DMS114 treated with DMSO at 0.1 percent for 48 hours (cell line): ENCODE data around the gene NEK6.

Experiments
- DNase-seq: peaks from one replicate; lab custom pipeline; 2025; ENCODE audit not compliant: unreplicated experiment; lab: John Stamatoyannopoulos, UW

The NEK6 gene

DNA sequence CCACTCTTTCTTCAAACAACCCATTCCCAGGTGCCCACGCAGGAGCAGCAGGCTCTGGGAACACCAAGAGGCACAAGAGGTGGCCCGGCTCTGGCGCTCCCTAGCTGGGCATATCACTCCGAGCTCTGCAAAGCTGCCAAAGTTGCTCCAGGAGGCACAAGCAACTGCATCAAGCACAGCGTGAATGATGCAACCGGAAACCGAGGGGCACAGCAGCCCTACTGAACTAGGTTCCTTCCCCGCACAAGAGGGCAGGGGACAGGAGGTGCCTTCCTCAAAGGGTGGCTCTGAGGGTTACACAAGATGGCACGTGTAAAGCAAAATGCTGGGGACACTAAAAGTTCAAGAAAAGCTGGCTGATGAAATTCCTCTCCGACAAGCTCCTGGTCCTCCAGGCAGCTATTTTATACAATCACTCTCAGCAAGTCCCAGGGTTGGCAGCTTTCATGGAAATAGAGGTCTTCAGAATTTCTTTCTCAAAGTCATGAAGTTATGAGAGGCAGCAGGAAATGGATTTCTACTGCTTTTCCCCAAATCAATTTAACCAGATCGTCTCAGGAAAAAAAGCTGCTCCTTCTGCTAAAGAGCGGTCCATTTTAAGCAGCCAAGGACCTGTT lies 134.6 kb downstream of the NEK6 start:
- DNase-seq: no peak

DNA sequence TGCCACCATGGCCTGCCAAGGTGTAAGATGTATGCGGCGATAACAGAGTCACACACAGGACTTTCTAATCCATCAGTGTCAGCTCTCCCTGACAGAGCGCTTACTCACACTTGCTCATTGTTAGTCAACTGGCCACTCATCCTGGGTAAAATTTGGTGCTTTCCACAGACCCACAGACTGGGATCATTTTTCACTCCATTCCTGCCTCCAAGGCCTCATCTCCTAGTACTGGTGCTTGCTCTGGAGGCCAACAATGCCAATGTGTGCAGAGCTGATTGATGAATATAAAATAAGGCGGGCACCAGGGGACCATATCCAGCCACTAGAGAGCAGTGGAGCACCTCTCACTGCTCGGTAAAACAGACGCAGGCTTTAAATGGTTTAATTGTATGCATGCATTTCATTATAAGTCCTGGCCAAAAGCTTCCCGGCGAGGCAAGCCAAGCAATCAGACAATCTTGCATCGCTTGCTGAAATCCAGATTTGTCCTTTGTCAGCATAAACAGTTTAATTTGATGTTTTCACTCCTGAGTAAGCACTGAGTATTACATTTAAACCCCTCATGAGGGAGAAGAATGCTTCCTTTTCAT lies 135.2 kb downstream of the NEK6 start:
- peak; percentile 3 for DNase-seq

DNA sequence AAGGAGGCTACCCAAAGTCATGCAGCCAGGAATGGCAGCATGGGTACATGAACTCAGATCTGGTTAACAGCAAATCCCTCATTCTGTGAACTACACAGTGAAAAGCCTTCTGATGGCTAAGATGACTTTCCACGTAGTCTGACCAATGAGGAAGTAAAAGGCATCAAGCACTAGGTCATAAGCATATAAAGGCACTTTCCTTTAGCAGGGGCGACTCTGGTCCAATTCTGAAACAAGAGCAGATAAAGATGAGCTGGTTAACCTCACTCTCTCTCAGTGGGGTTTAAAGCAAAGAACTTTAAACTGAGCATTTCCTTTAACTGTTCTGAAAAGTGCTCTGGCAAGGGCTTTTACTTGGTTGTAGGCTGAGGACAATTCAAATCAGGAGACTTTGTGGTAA lies 136.4 kb downstream of the NEK6 start:
- no peak for DNase-seq

DNA sequence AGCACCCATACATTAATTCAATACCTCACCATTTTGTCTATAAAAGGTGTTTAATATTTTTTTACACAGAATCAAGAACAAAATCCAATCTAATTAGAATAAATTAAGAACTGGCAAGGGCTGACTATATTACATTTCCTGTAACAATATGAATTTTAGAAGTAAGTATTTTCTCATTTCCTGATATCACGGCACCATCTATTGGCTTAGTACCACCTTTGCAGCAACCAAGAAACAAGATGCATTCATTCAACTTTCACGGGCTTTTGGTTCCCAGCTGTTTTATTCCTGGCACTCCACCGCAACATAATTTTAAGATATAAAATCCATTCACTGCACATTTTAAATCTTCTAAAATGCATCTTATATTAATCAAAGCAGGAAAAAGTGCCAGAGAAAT lies 136.8 kb downstream of the NEK6 start:
- DNase-seq: no peak

DNA sequence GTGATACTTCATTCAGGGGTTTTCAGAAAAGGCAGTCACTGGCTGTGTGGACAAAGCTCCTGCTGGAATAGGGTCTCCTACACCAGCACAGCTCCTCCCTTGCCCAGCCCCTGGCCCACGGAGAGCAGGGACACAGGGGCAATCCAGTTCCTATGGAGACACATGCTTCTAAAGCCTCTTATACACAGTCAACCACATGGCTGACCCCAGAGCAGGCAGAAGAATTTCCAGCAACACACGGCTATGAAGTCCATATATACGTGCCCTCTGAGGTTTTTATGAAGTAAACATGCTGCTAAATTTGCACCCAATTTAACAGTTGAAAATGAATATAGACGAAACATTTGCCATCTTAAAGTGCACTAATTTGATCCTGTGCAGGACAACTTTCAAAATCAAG lies 138.1 kb downstream of the NEK6 start:
- no peak for DNase-seq

DNA sequence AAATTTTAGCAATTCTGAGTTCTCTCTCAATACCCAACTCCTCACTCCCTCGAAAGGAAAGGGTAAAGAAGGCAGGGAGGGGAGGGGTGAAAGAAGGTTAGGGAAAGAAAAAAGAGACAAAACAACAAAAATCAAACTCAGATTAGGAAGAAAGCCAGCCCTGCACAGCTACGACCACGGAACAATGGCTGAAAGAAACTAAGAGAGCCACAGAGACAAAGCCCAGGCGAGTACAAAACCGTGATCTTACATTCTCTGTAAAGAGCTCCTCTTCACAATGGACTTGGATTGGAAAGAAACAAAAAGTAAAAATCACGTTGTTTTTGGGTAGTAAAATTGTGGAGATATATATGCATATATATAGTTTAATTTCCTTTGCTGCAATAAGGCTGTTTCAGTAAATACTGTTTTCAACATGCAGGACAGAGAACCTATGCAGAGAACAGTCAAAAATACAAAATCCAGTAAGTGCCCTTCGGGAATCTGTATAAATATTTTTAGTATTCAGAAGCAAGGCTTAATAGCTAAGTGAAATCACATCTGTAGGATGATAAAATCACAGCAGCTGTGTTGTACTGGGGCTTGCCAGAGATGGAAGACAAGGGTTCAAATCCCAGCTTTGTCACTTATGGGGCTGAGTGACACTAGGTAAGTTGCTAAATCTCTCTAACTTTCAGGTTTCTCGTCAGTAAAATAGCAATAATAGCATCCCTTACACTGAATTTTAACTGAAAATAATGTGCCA lies 140.6 kb downstream of the NEK6 start:
- no peak for DNase-seq

DNA sequence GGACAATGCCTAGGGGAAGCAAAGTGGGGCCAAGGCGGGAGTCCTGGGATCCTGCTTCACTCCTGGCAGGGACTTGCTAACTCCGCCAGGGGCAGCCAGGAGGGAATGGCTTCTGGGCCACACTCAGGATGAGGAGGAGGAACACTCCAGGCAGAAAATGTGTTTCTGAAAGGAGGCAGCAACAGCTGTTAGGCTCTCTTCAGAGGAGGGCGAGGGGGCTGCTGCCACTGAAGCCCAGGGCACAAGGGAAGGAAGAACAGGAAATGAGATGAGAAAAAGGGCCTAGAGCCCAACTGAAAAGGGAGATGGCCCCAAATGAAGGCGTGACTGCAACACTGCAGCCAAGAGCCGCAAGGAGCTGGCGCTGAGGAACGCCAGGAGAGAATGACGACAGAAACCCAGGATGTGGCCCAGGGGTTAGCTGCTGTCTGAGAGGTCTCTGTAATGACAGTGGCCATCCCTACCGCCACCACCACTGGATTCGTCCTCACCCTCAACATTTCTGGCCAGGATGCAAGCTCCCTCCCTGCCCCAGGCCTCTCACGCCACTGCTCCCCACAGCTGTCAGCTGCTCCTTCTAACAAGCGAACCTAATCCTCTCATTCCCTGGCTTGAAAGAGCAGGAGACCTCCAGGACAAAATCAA lies 141.7 kb downstream of the NEK6 start:
- DNase-seq: no peak

DNA sequence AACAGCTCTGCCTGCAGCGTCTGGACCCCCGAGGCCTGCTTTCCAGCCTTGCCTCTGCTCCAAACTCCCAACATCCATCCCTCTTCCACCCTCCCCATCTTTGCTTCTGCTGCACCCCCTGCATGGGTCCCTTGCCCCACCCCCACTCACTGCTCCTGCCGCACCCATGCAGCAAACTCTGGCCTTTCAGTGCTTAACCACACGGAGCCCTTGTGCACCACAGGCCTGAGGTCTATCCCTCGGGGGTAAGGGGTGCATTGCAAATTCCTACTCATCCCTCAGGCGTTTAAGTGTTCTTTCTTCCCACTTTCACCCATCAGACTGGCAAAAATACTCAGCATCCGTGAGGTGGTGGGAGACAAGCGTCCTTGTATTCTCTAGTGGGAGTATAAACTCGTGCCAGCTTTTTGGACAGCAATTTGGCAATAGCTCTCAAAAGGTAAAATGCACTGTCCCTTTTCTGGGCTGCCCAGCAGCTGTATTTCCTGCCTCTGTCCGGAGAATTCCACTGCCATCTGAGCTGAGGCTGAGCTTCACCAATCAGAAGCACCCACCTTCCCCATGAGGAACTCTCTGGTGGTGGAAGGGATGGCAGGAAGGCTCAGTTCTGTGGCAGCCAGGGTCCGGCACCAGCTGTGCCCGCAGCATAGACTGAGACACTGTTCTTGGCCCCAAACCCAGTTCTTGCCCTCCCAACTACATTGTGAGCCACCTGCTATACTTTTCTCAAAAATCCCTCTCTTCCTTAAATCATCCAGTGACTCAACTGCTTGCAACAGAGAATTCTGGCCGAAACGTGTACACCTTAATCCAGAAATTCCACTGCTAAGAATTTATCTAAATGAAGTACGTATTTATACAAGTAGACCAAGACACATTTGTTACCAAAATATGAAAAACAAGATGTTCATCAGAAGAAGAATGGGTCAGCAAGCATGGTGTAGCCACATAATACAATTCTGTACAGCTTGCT lies 142.5 kb downstream of the NEK6 start:
- no peak for DNase-seq
